Activated CD4-positive, alpha-beta T cell treated with anti-CD3 and anti-CD28 coated beads, Interleukin-2, amount 50 U/mL, for 48 hours (primary cell): ENCODE data around the gene TNS3.

Source experiments
- DNase-seq, 2 experiments: peaks; one replicate each; pipeline ENCODE4 v3.0.0-alpha.2; 2020

TNS3 gene

DNA sequence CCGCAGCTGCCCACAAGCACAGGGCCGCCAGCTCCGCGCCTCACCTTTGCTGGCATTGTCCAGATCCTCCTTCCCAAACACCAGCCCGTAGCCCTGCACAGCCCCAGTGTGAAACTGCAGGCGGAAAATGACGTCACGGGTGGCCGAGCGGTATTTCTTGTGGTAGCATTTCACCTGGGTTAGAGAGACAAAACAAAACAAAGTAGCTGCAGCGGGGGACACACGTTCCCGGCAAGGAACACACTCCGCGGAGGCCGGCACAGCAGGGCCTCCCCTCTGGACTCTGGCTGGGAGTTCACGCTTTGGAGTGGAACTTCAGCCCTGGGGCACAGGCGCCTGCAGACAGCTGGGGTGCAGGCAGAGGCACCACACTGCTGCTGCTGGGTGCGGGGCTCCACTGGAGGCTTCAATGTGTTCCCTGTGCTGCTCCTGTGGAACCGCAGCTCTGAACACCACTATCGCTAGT is 181.1 kb downstream of the TNS3 start:
- no peak for DNase-seq

DNA sequence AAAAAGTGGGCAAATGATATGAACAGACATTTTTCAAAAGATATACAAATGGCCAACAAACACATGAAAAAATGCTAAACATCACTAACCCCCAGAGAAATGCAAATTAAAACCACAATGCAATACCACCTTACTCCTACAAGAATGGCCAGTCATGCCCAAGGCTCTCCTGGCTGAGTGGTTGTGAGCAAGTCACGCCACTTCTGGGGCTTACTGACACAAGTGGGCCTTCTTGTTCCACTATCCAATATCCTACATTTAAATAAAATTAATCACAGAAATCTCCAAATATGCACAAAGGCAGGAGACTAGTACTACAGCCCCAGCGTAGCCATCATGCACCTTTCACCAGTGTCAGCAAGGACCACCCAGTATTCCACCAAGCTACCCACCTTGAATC is 181.9 kb downstream of the TNS3 start:
- DNase-seq, result no peak

DNA sequence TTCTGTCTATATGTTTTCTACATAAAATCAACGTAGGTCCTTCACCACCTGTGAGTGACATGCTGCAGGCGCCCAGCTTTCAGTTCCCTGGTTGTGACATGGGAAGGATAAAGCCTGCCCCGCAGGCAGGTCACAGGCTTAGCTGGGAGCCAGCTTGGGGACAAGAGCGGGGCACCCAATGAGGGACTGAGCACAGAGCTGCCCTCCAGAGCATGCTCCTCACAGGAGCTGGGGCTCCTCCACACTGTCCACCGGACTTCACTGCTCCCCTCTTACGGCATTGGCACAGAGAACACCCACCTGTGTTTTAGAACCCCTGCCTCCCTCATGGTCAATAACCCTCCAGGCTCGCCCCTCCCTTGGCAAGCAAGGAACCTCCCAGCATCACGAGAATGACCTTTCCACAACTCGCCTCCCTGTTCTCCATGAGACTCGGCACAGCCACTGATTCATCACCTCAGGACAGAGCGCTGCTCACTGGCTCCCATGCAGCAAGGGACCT is 187.1 kb downstream of the TNS3 start:
- DNase-seq, result no peak

DNA sequence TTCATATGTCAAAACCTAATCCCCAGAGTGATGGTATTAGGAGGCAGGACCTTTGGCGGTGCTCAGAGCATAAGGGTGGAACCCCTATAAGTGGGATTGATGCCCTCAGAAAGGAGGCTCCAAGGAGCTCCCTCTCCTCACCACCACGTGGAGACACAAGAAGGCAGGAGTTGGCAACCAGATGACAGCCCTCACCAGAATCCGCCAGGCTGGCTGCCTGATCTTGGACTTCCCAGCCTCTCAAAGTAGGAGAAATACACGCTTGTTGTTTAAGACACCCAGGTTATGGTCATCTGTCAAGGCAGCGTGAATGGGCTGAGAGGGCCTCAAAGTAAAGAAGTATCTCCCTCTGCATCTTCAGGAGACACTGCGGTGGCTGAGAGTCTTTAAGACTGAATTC is 187.7 kb downstream of the TNS3 start:
- DNase-seq, result no peak

DNA sequence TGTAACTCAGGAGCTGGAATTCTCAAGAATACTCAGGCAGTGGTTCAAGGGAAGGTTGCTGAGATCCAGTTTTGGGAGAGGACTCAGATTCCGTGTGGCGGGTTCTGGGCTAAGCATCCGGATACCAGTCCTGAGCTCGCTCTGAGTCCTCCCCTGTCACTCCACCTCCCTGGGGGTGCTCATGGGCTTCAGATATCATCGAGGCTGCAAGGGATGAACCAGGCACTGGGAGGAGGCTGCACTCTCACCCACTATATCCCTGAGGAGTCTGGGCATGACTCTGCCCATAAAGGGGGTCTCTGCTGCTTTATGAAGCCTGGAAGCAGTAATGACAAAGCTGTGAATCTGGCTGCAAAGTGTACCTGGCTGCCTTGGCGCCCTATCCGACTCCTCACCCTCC is 188.5 kb downstream of the TNS3 start:
- no peak for DNase-seq

DNA sequence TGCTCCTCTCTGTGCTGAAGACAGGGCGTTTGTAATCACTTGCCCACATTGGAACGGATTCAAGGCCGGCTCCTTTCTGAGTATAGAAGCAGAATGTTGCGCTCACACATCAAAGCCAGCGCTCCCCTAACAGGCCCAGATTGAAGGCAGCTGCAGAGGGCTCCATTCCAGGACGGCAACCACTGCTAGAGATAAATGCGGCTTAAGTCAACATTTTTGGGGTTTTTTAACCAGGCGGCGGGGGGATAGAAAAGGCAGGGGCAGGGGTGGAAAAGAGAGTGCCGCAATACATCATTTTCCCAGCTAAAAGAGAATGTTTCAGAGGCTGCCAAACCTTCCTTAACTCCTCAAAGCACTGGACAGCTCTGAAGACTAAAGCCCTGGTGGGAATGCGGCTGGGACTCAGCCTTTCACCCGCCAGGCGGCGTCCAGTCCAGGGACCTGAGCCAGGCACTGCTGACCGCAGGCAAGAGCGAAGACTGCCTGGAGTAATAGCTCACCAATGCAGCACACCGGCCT is 189.6 kb downstream of the TNS3 start:
- DNase-seq, result no peak

DNA sequence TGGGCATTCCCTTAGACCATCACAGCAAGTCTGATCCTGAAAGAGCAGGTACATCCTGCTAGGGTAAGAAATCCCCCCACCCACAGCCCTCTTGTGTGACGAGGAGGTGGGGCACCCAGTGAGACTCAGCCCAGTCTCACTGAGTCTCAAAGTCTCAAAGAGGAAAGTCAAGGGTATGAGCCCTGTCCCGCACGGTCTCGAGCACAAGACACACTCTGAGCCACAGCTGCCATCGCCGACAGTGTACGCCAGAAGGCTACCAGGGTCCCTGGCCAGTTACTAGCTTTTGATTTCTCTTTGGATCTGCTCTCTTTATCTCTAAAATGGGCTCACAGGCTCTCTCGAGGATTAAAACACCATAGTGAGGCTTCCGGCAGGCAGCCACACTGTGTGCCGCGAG is 190.2 kb downstream of the TNS3 start:
- DNase-seq, result no peak

DNA sequence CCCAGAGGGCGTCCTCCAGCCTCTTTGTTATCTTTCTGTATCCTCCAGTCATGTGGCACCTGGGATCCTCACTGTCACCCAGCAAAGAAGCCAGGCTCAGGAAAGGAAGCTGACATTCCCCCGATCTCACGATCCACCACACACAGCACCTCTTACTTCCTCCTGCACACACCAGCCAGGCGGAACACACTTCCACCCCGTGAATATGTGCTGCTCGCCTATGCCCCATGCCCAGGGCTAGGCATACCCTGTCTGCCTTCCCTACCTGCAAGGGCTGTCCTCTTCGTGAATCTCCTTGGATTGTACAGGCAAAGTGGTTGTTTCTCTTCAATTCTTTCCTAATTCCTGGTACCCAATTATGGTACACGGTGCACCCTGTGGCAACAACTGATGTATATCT is 191.0 kb downstream of the TNS3 start:
- DNase-seq, result no peak

DNA sequence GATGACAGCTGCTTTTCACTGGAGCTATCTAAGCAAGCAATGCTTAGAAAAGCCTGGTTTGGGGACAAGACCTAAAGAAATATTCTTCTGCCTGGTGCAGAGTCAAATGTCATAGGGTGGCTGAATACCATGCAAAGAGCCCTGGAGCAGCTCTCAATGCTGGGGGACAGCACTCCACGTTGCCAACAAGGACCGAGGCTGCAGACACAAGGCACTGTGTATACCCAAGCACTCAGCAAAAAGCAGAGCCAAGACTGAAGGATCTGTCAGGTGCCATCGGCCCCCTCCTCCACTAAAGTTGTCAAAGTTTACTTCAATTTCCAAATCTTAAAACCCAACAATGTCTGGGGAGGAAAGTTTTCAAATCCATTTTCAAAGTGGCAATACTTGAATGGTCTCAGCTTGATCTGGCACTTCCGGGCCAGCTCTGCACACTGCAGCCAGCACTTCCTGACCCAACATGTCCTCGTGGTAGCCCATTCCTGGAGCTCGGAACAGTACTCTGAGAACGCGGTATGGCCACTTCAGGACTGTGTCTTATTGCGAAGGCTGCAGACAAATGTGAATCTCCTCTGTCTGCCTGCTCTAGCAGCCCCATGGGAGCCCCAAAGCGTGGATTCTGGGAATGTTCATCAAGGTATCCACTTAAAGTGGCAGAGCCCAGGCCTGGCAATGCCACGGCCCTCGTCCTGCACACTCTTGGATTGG is 191.8 kb downstream of the TNS3 start:
- DNase-seq, result no peak

DNA sequence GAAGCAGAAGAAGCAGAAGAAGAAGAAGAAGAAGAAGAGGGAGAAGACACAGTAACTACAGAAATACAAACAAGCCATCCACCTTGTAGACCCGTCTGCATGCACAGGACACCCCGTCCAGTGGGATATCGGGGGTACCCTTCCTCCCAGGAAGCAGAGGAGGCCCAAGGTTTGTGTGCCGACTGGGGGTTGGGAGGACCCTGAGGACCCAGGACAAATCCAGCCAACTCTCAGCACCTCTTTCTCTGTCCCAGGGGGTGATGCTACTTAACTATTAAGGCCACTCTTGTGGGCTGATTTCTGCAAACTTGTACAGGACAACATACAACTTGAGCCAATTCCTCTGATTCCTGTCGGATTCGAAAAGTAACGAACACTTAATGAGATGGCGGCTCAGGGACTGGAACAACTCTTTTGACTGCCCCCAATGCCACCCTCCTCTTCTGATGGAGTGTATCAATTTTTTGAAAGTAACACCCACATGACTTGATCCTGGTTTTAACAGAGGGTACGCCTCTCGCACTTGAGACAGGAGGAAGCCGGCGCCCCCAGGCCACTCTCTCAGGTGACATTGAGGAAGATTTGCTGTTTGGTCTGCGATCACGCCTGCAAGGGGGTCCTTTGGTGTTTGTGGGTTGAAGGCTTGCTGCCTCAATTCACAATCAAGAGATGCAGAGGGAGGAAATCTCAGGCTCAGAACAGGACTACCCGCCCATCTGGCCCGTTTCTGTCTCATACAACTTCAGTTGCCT is 192.6 kb downstream of the TNS3 start:
- DNase-seq, result no peak

DNA sequence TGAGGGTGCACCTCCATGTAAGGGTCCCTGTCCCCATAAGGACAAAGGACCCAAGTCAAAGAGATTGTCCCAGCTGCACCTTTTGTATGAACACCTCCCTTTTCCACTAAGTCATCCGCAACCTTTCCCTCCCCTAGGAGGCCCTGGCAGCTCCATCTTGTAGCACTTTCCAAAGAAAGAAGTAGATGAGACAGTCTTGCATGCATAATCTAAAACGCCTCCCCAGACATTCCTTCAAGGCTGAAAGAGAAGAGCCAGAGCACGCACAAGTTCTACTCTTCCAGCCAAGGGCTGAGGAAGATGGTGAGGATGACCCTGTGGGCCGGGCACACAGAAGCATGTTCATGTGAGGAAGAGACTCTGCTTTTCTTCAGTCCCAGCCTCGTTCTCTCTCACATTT is 194.4 kb downstream of the TNS3 start:
- no peak for DNase-seq

DNA sequence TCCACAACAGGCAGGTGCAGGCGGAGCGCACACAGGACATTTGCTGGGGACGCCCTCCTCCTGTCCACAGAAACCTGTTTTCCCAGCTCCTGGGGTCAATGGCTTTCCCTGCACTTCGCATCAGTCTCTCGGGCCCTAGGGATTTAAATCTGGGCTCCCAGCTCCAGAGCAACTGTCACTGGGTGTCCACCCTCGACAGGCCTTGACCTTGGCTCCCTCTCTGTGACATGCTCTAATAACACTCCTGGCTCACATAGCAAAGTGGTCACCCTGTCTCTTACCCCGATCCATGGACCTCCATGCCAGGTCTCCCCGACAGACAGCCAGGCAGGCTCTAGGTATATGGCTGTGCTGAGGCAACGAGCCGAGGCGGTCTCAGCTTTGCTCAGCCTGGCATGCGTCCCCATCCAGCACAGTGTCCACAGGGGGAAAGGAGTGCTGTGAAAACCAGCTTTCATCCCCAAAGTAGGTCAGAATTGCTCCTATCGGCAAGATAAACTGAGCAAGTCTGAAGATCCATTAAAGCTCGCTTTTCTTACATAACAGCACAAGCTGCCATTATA is 195.6 kb downstream of the TNS3 start:
- DNase-seq, result no peak

DNA sequence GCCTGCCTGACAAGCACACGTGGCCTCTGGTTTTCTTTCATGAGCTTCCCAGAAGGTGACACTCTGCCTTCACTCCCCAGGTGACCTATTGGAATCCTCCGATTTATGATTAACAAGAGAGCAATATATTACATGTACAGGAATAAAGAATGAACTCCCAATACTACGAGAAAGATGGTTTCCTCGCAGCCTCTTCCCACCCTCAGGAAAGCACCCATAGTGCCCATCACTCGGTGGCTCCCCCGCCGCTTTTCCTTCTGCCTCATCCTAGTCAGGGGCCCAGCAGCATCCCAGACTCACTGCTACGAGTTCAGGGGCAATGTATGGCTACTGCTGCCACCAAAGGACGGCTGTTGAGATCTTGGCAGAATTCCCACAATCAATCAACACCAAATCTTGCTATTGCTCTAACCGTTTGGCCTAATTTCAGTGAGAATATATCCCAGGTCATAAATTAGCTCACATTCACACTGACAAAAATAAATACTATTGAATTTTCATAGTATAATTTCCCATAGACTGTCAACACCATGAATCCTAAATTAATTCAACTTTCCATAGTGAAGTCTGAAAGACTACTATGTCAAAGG is 196.3 kb downstream of the TNS3 start:
- no peak for DNase-seq

DNA sequence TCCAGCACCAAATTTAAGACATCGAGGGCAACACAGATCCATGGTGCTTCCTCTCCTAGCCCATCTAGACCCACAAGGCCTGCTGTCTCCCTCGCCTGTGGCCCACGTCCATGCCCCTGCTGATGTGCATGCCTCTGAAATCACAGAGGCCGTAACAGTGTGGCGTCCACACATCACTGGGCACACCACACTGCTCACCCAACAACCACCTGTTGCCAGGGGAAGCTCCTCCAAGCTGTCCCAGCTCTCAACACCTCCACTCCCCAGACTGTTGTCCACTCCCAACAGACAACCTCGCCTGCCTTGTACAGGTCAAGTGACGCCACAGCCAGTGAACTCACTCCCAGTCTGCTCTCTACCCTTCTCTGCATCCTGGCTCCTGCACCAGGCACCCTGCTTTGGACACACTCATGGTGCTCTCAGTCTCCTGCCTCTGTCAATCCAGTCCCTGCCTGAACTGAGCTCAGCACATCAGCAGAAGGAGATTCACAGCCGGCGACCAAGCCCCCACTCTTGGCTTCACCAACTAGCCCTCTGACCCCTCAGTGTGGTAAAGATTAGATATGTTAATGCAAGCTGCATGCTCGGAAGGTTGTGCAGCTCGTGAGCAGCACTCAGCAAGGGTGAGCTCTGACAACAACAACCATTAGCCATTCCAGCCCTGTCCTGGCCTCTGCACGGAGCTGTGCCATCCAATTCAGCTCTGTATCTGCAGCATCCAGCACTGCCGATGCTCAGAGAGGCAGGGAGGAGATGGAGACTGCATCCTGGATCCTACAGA is 197.0 kb downstream of the TNS3 start:
- no peak for DNase-seq

DNA sequence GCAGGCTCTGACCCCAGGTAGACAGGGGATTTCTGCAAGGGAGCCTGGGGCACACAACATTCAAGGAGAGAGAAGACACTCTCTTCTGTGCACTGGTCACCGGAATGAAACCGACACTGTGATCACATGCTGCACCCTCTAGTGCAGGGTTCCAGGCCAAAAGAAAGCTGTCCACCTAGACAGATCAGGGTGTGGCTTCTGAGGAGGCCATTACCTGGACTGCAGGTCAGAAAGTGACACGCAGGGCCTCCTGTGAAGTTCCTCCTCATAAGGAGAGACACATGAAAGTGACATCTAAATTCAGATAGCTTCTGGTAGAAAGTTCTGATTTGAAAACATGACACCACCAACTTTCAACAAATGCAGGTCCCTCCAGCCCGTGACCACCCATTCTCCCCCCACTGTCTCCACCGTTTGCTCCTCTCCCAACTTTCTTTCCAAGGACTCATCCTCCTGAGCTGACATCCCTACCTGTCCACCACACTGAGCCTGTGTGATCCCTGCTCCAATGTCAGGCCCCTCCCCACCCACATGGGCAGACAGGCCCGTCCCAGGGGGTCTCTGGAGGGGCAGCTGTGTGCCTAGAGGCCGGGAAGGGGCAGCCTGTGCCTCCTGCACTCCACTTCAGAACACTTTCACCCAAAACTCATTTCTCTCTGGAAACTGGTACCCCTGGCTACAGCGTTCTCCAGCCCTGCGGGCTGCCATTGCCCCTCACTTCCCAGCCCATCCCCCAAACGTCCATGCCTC is 198.0 kb downstream of the TNS3 start:
- DNase-seq, result no peak

DNA sequence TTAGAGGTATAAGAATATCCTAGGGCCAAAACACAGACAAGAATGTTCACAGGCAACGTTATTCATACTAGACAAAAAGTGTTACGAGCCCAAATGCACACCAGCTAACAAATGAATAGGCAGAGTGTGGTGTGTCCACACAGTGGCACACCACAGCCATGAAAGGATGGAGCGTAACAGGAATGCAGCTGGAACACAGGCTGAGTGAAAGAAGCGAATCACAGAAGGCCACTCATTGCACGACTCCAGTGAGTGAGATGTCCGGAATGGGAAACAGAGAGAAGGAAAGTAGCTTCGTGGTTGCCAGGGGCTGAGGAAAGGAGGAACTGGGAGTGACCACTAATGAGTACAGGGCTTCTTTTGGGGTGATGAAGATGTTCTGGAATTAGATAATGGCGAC is 198.8 kb downstream of the TNS3 start:
- DNase-seq, result no peak

DNA sequence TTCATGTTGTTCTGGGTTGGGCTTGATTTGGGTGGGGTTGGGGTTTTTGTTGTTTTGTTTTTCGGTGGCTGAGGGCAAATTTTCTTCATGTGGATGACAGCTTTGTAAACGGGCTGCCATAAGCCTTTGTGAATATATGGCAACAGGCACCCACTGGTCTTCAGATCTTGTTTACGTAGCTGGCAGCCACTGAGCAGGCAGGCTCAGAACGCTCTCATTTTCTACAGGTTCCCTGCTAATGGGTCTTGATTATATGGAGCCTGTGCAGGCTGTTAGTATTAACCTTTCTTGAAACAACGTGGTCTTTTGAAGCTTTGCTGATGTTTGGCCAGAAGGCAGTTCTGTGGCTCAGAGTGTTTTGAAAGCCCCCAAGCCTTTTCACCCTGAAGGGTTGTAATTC is 199.7 kb downstream of the TNS3 start:
- no peak for DNase-seq

DNA sequence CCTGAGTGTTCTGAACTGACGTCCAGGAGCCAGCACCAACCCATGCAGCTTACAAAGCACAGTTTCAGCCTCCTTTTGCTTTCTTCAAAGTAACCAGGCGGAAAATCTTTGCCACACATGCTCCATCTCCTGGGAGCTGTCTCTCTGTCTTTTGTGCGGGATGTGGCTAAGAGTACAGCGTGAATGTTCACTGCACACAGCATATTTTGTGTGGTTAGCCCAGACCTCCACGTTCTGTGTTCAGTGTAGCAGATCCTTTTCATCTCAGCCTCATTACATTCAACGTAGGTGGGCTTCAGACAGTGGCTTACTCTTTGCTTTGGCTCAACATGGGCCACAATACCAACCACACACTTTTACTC is 200.8 kb downstream of the TNS3 start:
- DNase-seq, result no peak

DNA sequence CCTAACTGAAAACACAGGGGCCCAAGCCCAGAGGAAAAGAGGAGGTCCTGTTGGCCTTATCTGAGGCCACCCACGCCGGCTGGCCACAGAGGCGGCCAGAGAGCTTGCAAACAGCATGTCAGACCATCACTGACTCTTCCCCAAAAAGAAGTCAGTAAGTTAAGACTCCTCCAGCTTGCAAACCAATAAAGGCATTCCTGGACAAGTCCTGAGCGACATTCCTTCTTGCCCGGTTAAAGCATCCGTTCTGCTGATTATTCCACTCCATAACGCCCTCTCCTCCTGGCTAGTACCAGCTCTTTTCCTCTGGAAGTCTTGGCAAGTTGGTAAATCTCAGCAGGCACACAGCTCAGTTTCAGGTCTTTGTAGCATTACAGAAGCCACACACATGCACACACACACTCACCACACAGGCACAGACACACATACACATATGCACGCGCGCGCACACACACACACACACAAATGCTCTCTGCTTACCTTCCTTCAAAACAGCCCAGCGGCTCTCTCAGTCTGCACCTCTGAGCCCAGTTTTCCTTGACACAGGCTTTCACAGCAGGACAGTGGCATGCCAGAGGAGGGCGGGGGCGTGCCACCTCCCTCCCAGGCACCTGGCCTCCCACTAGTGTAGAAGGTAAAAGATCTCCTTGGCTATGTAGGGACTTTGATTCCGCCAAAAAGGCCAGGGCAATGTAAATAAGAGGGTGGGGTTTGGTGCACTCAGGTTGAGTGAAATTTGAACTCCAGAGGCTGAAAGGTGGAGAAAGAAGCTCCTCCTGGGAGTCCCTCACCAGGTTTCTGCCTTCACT is 201.4 kb downstream of the TNS3 start:
- no peak for DNase-seq

DNA sequence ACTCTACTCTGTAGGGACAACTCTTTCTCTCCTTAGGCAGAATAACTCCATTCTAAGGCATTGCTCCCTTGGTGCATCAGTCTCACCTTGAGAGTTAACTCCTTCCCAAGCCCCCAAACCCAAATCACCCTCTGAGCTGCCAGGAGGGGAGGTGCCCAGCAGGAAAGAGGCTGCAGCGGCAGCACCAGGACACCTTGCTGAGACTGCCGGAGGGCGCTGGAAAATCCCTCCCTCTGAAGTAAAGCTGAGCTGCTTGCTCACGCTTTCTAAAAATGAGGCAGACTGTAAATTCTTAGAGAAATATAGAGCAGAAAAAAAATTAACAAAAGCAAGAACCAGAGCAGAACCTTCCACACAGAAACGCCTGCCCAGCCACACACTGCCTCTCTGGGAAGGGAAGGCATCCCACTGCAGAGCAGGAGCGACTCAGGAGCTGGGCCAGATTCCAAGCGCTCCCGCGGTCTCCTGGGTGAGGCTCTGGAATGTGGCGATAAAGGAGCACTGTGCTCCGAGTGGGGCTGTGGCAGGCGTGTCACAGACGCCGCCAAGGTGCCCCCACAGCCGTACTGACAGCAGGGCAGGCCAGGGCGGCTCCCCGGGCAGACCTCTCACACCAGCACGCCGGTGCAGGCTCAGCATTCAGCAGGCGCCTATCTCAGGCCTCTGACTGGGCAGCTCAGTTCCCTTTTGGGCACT is 202.1 kb downstream of the TNS3 start:
- DNase-seq, result no peak
